Keratinocyte (primary cell): ENCODE results near the gene HEPN1.

ENCODE experiments used
- CTCF ChIP-seq, 3 experiments: IDR thresholded peaks in 1 of 3; conservative IDR thresholded peaks in 1 of 3; optimal IDR thresholded peaks in 1 of 3; 2 replicates in 2 of 3; 3 replicates in 1 of 3; pipeline versions ENCODE3 to v1.5.1; 2011; ENCODE audit warnings: low read length in 3 of 3, mild to moderate bottlenecking in 3 of 3, moderate library complexity in 2 of 3, control low read depth in 1 of 3, inconsistent platforms in 1 of 3; ENCODE audit not compliant: insufficient read depth in 2 of 3; ENCODE audit errors: extremely low read depth in 1 of 3
- EZH2 ChIP-seq: IDR thresholded peaks from one replicate; pipeline ENCODE4 v1.6.1; 2012; ENCODE audit warnings: inconsistent platforms, mild to moderate bottlenecking, low read length, moderate library complexity

GRCh38 chr11:124951341-124951740, 32.3 kb downstream of the HEPN1 start:
- TF ChIP-seq CTCF (optimal IDR thresholded peaks at IDR 0.05 in 1 of 3, IDR thresholded peaks at IDR 0.05 in 1 of 3, conservative IDR thresholded peaks at IDR 0.05 in 1 of 3; ENCODE audit: extremely low read depth in 1 of 3, insufficient read depth in 2 of 3, low read length in 3 of 3): no peak
- TF ChIP-seq EZH2: no peak
